CD4-positive, alpha-beta T cell treated with Interleukin-21 for 1 hour (primary cell): ENCODE data around the gene THAP3.
"Not testable (repeated sequence)": the region's sequence is repeated elsewhere in the genome, so short reads cannot be mapped to it uniquely, and the experiment has no call there.

Experiments used
- DNase-seq: peaks from one replicate; pipeline ENCODE4 v3.0.0-alpha.2; 2020

Gene THAP3

GRCh38 chr1:6635910-6636760, 11.5 kb downstream of the THAP3 start:
- no peak for DNase-seq

GRCh38 chr1:6636778-6637177, 12.1 kb downstream of the THAP3 start:
- DNase-seq = not testable (repeated sequence)

GRCh38 chr1:6637770-6638169, 13.1 kb downstream of the THAP3 start:
- no peak for DNase-seq

GRCh38 chr1:6638226-6638625, 13.6 kb downstream of the THAP3 start:
- DNase-seq = no peak

- not testable (repeated sequence) for DNase-seq
Measured at GRCh38 chr1:6640867-6641266, 16.2 kb downstream of the THAP3 start.

GRCh38 chr1:6645018-6645417, 20.4 kb downstream of the THAP3 start:
- no peak for DNase-seq

GRCh38 chr1:6646499-6647148, 22.0 kb downstream of the THAP3 start:
- peak; percentile 66 for DNase-seq

GRCh38 chr1:6648556-6648955, 23.9 kb downstream of the THAP3 start:
- DNase-seq = no peak

GRCh38 chr1:6651909-6652308, 27.2 kb downstream of the THAP3 start:
- DNase-seq = no peak

- DNase-seq = no peak
Measured at GRCh38 chr1:6652986-6653385, 28.3 kb downstream of the THAP3 start.

- no peak for DNase-seq
Measured at GRCh38 chr1:6653436-6654290, 29.0 kb downstream of the THAP3 start.

- DNase-seq = no peak
Measured at GRCh38 chr1:6657138-6657537, 32.5 kb downstream of the THAP3 start.

- no peak for DNase-seq
Measured at GRCh38 chr1:6658359-6659060, 33.8 kb downstream of the THAP3 start.

- no peak for DNase-seq
Measured at GRCh38 chr1:6660415-6661049, 35.9 kb downstream of the THAP3 start.

GRCh38 chr1:6662468-6662867, 37.8 kb downstream of the THAP3 start:
- not testable (repeated sequence) for DNase-seq

GRCh38 chr1:6666696-6667095, 42.0 kb downstream of the THAP3 start:
- DNase-seq = no peak

GRCh38 chr1:6667139-6667538, 42.5 kb downstream of the THAP3 start:
- no peak for DNase-seq

GRCh38 chr1:6668503-6668902, 43.8 kb downstream of the THAP3 start:
- no peak for DNase-seq

GRCh38 chr1:6672558-6672957, 47.9 kb downstream of the THAP3 start:
- DNase-seq = no peak

- DNase-seq = no peak
Measured at GRCh38 chr1:6673816-6674398, 49.2 kb downstream of the THAP3 start.

GRCh38 chr1:6674771-6675170, 50.1 kb downstream of the THAP3 start:
- no peak for DNase-seq

GRCh38 chr1:6675941-6676340, 51.3 kb downstream of the THAP3 start:
- DNase-seq = no peak
